K562 (cell line): ENCODE results near the gene TESK2. TPM values are rescaled to one million over a fixed set of nuclear protein-coding genes. Genes with fewer than 3 reads are reported as not detected.

Source experiments
- ATAC-seq: fragments of 200-7000 bp; cut with Tn5 transposase; 3 replicates; pipeline ENCODE4 v1.9.1; 2020; ENCODE audit warnings: moderate library complexity
- BruUV-seq: library from RNA; stranded (reverse); fragments of 400-500 nt; replicated peaks from 2 replicates; lab custom pipeline; 2021; lab: Mats Ljungman, UMichigan
- CTCF ChIA-PET: fragments of 300-600 bp; formaldehyde crosslinking; extraction: SDS; loops from one replicate; lab custom pipeline; 2021; ENCODE audit warnings: low intra/inter-chr PET ratio; lab: Yijun Ruan, JAX
- POLR2A ChIA-PET: fragments of 300-600, 350-650 bp; sonication (Branson Sonifier 250); formaldehyde crosslinking; extraction: SDS; loops from one replicate; lab custom pipeline; 2021; ENCODE audit warnings: antibody characterized with exemption, inconsistent platforms; lab: Yijun Ruan, JAX
- DNase-seq, 4 experiments: peaks; one replicate each; pipeline versions ENCODE4 v3.0.0 to v3.0.0-alpha.2; 2011 to 2018; ENCODE audit warnings: low spot score in 3 of 4, mixed read lengths in 3 of 4; ENCODE audit errors: extremely low read depth in 1 of 4
- FAIRE-seq: peaks from 2 replicates; lab custom pipeline; 2011; peaks lifted over from hg19 to GRCh38; lab: Jason Lieb, UNC
- H2AFZ ChIP-seq: 2 replicates; pipeline ENCODE4 v1.6.0; 2011; ENCODE audit warnings: low read depth, low read length, control low read depth, inconsistent platforms
- H3K27ac ChIP-seq: fragments of 200-600 bp; 3 replicates; pipeline ENCODE4 v1.8.0; 2011; ENCODE audit warnings: low read depth, mild to moderate bottlenecking, control low read depth, inconsistent platforms, low read length, moderate library complexity, mixed read lengths; ENCODE audit errors: extremely low read depth
- H3K27me3 ChIP-seq, 2 experiments: fragments of 300-600 bp in 1 of 2; 2 replicates in 1 of 2; 3 replicates in 1 of 2; pipeline versions ENCODE4 v1.6.0 to v1.8.0; 2011; ENCODE audit warnings: inconsistent platforms in 2 of 2, low read length in 2 of 2, mild to moderate bottlenecking in 1 of 2, mixed read lengths in 1 of 2, moderate library complexity in 1 of 2; ENCODE audit not compliant: control insufficient read depth in 2 of 2, insufficient read depth in 2 of 2
- H3K36me3 ChIP-seq: fragments of 300-600 bp; 3 replicates; pipeline ENCODE4 v1.8.0; 2011; ENCODE audit warnings: mild to moderate bottlenecking, low read length, inconsistent platforms; ENCODE audit not compliant: control insufficient read depth, insufficient read depth
- H3K4me1 ChIP-seq, 2 experiments: fragments of 200-600 bp in 1 of 2; replicated peaks in 1 of 2; 2 replicates in 1 of 2; 3 replicates in 1 of 2; pipeline versions ENCODE4 v1.5.1 to v1.8.0; 2011; ENCODE audit warnings: inconsistent platforms in 2 of 2, low read length in 2 of 2, mild to moderate bottlenecking in 1 of 2, mixed read lengths in 1 of 2, moderate library complexity in 1 of 2; ENCODE audit not compliant: control insufficient read depth in 2 of 2, insufficient read depth in 2 of 2
- H3K4me2 ChIP-seq: 2 replicates; pipeline ENCODE4 v1.6.1; 2011; ENCODE audit warnings: low read length, control low read depth, inconsistent platforms, mixed read lengths; ENCODE audit not compliant: insufficient read depth
- H3K4me3 ChIP-seq: fragments of 200-600 bp; sonication (generic), shearing (Covaris generic); 2 replicates; pipeline ENCODE4 v1.5.1; 2016; ENCODE audit warnings: control low read depth, inconsistent platforms
- H3K79me2 ChIP-seq: fragments of 200-600 bp; 3 replicates; pipeline ENCODE4 v1.8.0; 2011; ENCODE audit warnings: low read length, inconsistent platforms; ENCODE audit not compliant: control insufficient read depth, insufficient read depth
- H3K9ac ChIP-seq, 2 experiments: 2 replicates each; pipeline versions ENCODE4 v1.6.0 to v1.6.1; 2011; ENCODE audit warnings: low read depth in 2 of 2, low read length in 2 of 2, control low read depth in 1 of 2, inconsistent platforms in 1 of 2, mild to moderate bottlenecking in 1 of 2, mixed read lengths in 1 of 2; ENCODE audit not compliant: insufficient read depth in 1 of 2
- H3K9me1 ChIP-seq: one replicate; pipeline ENCODE4 v1.6.0; 2011; ENCODE audit warnings: inconsistent platforms, mild to moderate bottlenecking, low read length, moderate library complexity; ENCODE audit not compliant: control insufficient read depth, insufficient read depth
- H3K9me3 ChIP-seq: replicated peaks from 2 replicates; pipeline ENCODE4 v1.5.1; 2011; ENCODE audit warnings: low read depth, low read length, inconsistent platforms; ENCODE audit not compliant: control insufficient read depth, insufficient read depth
- H4K20me1 ChIP-seq: replicated peaks from 2 replicates; pipeline ENCODE4 v1.6.1; 2011; ENCODE audit warnings: low read length, inconsistent platforms, mixed read lengths; ENCODE audit not compliant: control insufficient read depth, insufficient read depth
- BRD4 ChIP-seq: fragments of 200-600 bp; sonication (generic); IDR thresholded peaks from 2 replicates; pipeline ENCODE4 v1.6.1; 2017; ENCODE audit warnings: inconsistent platforms
- EZH2 ChIP-seq: IDR thresholded peaks from 2 replicates; pipeline ENCODE4 v1.6.1; 2012; ENCODE audit warnings: low read depth, mild to moderate bottlenecking, inconsistent platforms, low read length, borderline replicate concordance
- GMEB1 ChIP-seq: fragments of 250-450 bp; sonication (Bioruptor Pico); IDR thresholded peaks from 2 replicates; pipeline ENCODE4 v1.4.0; 2020; ENCODE audit warnings: mild to moderate bottlenecking
- SMARCA5 ChIP-seq: fragments of 450-650 bp; IDR thresholded peaks from 2 replicates; pipeline ENCODE4 v1.6.1; 2016
- ZNF592 ChIP-seq: fragments of 450-650 bp; IDR thresholded peaks from 2 replicates; pipeline ENCODE4 v1.6.1; 2017; ENCODE audit warnings: antibody characterized with exemption, mild to moderate bottlenecking
- ZNF644 ChIP-seq: fragments of 200-800 bp; sonication (Bioruptor generic); IDR thresholded peaks from 2 replicates; pipeline ENCODE4 v1.6.1; 2016; ENCODE audit warnings: low read depth, missing genetic modification characterization, missing compliant biosample characterization
- WGBS: fragments of 100-300 bp; shearing (Covaris generic); methylation state at CpG from one replicate; pipeline ENCODE4 v1.1.6; 2016; ENCODE audit warnings: low coverage, mixed read lengths; ENCODE audit not compliant: insufficient coverage; ENCODE audit errors: missing lambda C conversion rate; 5-methylcytosine and 5-hydroxymethylcytosine counted together
- in situ Hi-C: fragments of 300-500 bp; cut with MboI; formaldehyde crosslinking; loops from 4 replicates; pipeline ENCODE4 v1.15.0; 2018; ENCODE audit warnings: inconsistent platforms, mixed read lengths
- intact Hi-C: fragments of 100-400 bp; cut with micrococcal nuclease; formaldehyde crosslinking; loops from 2 replicates; pipeline ENCODE4 v1.14.2; 2022
- polyA plus RNA-seq, 8 experiments: library from polyadenylated mRNA; depleted of rRNA in 4 of 8; stranded (reverse) in 5 of 8; unstranded in 3 of 8; fragments of >200 nt; fragmentation: Nextera tagmentation in 2 of 8; fragmentation: Illumina TruSeq in 1 of 8; extraction: Ambion mirVana in 2 of 8; extraction: Trizol in 1 of 8; gene quantifications; 2 replicates each; pipeline versions ENCODE4 v1.2.1 to v1.2.3, GENCODE V29; 2011 to 2014; ENCODE audit warnings: inconsistent platforms in 1 of 8, missing spikeins in 1 of 8
- total RNA-seq, 7 experiments: library from RNA; depleted of rRNA in 6 of 7; stranded (reverse); fragments of >200 nt in 6 of 7; fragmentation: Illumina TruSeq in 2 of 7; extraction: Trizol in 2 of 7; gene quantifications; 2 replicates each; pipeline versions ENCODE4 v1.2.1 to v1.2.3, GENCODE V29; 2011 to 2021; ENCODE audit warnings: low replicate concordance in 1 of 7

Gene TESK2
- total and polyA plus RNA-seq, 9 of the 15 experiments (the other 6 are each of a cell fraction or from before 2014, with no cell fraction given): 1.6 to 5.3 (median 3.7) TPM

- TF ChIP-seq GMEB1 (CRISPR knock-in tag): peak; percentile 51
These were observed 187.2 kb downstream of the TESK2 start (continued) for GRCh38 chr1:45303520-45304310.

- H3K9me3 ChIP-seq: no peaks in the 10 kb centered on the region
- BruUV-seq: no TSS peak
- no peaks in the 10 kb centered on the region for H3K9me1 ChIP-seq
- no peak for TF ChIP-seq EZH2
- TF ChIP-seq BRD4: 0 out of 2 replicates have a peak, but pooled peaks have one; percentile 37
- 0 out of 2 replicates have a peak, but pooled peaks have one; percentile 31 for TF ChIP-seq SMARCA5
- TF ChIP-seq ZNF592: 0 out of 2 replicates have a peak, but pooled peaks have one; percentile 36
- 0 out of 2 replicates have a peak, but pooled peaks have one; percentile 31 for TF ChIP-seq ZNF644 (tag)
- H4K20me1 ChIP-seq: no peaks in the 10 kb centered on the region
- H3K27me3 ChIP-seq: no peaks in the 10 kb centered on the region
- no peaks in the 10 kb centered on the region for H3K36me3 ChIP-seq
- intact Hi-C loops (loop anchor here (2.0 to 5.0 kb wide), 3 partner anchors 70 to 570 kb away; partner anchors contain the start of gene RNU5D-1), in situ Hi-C loops (loop anchor here (5.0 to 10.0 kb wide), 4 partner anchors 290 to 578 kb away; partner anchors contain the start of genes HECTD3, PTCH2 and UROD)
- ATAC-seq (no peak), DNase-seq (no peak), FAIRE-seq (no peak)
- peak overlapping the region; percentile 82 for H3K4me2 ChIP-seq
- H3K79me2 ChIP-seq: peaks cover 9% of the 10 kb centered on the region; the same call in 2 of the 3 replicates
- CTCF ChIA-PET: interaction anchor here (0.8 to 5.3 kb wide), 4 partner anchors 285 to 527 kb away, joined by 3 to 58 read pairs (median 14); partner anchors contain the start of gene RPS8
- POLR2A ChIA-PET: interaction anchor here (0.6 to 8.7 kb wide), 14 partner anchors 8 to 581 kb away, joined by 3 to 113 read pairs (median 4); partner anchors contain the start of genes HECTD3, MUTYH, PRDX1 and RPS8
- peaks cover 24 to 30% of the 10 kb centered on the region in 2 experiments for H3K4me1 ChIP-seq
- 76% methylated on average over 16 of the region's 16 CpGs for WGBS
- H3K4me3 ChIP-seq: peak overlapping the region; percentile 52
- H3K27ac ChIP-seq: peak overlapping the region; percentile 88
- H3K9ac ChIP-seq: peak overlapping the region; percentile 85 to 93
- H2AFZ ChIP-seq: peak overlapping the region; percentile 86
These were observed 188.3 kb downstream of the TESK2 start for GRCh38 chr1:45302505-45303150.
